LNCAP (cell line): ENCODE results near the gene SMPD2.

ENCODE experiments used
- TF ChIP-seq, protein P1 (sequence below): fragments of 450-650 bp; IDR thresholded peaks from 2 replicates; pipeline ENCODE4 v1.5.1; 2017; ENCODE audit warnings: mild to moderate bottlenecking

The SMPD2 gene

DNA sequence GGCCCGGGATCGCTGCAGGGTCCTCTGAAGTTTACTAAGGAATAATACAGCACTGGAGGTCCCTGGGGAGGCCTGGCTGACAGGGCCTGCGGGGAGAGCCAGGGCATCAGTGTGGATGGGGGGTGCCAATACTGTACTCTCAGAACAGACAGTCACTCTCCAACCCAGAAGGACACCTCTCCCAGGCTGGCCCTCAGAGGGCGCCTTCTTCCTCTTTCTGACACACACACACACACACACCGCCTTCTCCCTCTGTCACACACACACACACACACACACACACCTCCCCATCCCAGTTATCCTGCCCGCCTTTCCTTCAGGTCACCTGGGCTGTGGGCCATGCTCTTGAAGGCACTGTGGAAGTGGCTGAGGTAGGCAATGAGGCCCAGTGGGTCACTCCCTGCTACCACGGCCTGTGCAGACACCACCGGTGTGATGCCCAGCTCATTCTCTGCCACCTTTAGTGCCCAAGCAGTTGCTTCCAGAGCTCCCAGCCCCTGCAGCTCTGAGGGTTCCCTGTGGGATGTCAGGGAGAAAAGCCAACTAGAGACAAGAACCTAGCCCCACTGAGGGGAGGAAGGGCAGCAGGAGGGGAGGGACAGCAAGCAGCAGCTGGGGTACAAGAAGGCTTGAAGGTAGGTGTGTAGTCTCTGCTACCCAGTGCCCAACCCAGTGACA, 7.5 kb downstream of the SMPD2 start:
- TF ChIP-seq, protein P1, sequence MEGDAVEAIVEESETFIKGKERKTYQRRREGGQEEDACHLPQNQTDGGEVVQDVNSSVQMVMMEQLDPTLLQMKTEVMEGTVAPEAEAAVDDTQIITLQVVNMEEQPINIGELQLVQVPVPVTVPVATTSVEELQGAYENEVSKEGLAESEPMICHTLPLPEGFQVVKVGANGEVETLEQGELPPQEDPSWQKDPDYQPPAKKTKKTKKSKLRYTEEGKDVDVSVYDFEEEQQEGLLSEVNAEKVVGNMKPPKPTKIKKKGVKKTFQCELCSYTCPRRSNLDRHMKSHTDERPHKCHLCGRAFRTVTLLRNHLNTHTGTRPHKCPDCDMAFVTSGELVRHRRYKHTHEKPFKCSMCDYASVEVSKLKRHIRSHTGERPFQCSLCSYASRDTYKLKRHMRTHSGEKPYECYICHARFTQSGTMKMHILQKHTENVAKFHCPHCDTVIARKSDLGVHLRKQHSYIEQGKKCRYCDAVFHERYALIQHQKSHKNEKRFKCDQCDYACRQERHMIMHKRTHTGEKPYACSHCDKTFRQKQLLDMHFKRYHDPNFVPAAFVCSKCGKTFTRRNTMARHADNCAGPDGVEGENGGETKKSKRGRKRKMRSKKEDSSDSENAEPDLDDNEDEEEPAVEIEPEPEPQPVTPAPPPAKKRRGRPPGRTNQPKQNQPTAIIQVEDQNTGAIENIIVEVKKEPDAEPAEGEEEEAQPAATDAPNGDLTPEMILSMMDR = no peak

DNA sequence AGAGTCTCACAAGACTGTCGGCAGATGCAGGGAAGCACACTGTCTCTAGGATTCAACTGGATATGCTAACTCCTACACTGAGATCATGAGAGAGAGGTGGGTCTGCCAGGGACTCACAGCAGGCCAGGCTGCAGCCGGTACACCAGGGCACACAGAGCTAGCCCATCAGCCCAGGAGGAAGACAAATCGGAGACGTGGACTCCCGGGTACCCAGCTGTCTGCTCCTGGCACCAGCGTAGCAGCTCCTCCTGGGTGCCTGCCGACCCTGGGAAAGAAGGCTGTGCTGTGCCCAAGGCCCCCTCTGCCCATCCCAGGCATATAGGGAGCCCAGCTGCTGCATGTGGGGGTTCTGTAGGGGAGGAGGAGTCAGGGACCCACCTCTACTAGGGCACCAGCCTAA, 8.1 kb downstream of the SMPD2 start:
- TF ChIP-seq, protein P1 = no peak

DNA sequence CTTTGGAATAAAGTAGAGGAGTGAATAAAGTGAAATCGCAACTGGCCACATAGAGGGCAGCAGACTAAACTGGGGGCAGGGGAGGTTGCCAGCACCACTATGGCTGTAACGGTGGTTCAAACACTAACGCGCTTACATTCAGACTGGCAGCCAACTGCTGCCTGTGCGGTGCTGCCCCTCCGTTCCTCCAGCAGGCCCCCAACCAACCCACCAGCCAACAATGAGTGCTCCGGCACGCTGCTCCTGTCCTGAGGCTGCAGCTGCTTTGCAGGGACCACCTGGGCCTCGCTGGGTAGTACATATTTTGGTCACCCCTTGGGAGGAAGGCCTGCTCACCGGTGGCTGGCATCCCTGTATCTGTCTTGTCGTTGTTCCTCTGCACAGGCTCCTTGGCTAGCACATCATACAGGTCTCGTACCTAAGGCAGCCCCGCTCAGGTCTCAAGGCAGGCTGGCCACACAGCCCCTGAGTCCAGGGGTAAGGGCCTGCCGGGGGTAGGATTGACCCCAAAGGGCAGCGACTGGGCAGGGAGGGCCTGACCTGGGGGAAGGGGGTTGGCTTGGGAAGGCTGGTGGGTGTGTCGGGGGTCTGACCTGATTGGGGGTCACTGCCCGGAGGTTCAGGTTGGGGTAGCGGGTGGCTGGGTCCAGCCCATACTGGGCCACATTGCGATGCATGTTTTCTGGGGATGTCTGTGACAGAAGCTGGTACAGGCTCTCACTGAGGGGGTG, 8.7 kb downstream of the SMPD2 start:
- TF ChIP-seq, protein P1 = no peak

DNA sequence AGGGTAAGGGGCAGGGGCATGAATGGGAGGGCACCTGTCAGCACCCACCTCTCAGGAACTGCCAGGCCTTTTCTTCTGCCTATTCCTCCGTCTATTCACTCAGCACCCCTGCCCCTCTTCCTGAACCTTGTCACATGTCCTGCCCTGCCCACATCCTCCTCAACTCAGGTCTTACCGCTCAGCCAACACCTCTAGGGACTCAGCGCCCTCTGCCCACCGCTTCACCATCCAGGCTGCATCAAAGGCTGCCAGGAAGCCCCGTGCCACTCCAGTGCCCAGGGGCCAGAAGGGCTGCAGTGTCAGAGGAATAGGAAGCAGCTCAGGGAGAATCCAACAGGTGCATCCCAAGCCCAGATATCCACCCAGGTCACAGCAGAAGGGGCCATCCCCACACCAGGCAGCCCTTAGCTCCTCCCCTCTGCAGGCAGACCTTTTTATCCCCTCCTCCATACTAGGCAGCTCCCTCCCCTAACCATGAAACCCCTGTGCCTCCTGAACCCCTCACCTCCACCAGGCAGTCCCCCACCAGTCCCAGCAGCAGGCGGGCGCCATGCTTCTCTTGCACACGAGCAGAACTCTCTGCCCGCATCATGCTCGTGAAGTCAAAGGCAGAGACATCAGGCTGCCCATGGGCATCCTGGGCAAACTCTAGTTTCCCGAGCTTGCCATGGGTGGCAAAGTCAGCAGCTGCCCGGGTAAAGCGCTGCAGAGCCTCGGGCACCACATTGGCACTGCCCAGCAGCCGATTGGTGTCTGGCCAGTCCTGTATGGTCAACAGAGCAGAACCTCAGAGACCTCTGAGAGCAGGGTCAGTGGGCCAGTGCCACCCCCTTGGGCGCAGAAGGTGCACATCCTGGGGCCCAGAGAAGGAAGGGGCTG, 9.5 kb downstream of the SMPD2 start:
- TF ChIP-seq, protein P1 = no peak

DNA sequence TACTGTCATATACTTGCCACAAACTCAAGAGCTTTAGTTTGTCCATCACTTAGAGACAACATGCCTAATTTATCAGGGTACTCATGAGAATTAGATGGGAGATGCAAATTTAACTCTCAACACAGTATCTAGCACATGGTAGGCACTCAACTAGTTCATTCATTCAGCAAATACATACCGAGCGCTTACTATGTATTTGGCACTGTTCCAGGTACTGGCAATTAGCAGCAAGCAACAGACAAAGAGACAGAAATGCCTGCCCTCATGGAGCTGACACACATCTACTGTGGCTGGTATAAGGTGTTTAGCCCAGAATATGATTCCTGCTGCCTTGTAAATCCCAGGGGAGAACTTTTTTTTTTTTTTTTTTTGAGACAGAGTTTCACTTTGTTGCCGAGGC, 10.3 kb downstream of the SMPD2 start:
- TF ChIP-seq, protein P1 = no peak

DNA sequence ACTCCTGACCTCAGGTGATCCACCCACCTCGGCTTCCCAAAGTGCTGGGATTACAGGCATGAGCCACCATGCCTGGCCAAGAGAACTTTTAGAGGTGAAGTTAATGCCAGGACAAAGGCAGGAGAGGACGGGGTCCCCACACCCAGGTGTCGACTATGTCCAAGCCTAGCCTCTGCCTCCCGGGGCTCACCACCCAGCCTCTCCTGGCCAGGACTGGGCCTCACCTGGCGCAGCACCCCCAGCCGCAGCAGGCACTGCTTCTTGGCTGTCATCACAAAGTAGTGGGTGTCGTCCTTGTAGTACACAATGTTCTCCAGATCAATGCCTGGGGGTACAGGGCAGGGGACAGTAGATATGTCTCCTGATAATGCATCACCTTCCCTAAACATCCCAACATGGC, 10.9 kb downstream of the SMPD2 start:
- TF ChIP-seq, protein P1 = no peak

DNA sequence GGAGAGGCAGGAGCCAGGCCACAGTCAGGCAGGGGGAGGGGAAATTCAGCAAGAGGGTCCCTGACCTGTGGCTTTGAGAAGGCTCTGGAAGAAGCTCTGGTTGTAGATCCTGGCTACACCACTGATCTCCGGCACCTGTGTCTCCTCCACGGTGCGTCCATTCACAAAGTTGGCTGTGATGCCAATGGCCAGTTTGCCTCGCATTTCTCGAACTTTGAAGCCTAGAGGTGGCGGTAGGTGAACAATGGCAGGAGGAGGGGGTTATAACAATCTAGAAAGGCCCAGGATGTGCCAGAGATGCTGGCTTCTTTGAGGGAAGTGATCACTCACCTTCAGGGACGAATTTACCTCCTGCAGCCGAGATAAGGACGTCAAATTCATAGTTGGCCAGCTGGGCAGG, 11.7 kb downstream of the SMPD2 start:
- TF ChIP-seq, protein P1 = no peak
